NCI-H460 (cell line): ENCODE data around the gene PROC. TPM values are rescaled to one million over a fixed set of nuclear protein-coding genes. Genes with fewer than 3 reads are reported as not detected.

ENCODE experiments used
- DNase-seq: peaks from one replicate; pipeline ENCODE4 v3.0.0-alpha.2; 2016; ENCODE audit warnings: low read depth; ENCODE audit errors: extremely low read depth
- polyA plus RNA-seq: library from polyadenylated mRNA; depleted of rRNA; stranded (reverse); fragments of >200 nt; gene quantifications from 2 replicates; pipeline ENCODE4 v1.2.3, GENCODE V29; 2014; cell fraction: nucleus; rRNA removed
- total RNA-seq: library from RNA; depleted of rRNA; stranded (reverse); fragments of >200 nt; shearing (Covaris generic); gene quantifications from 2 replicates; pipeline ENCODE4 v1.2.3, GENCODE V29; 2014; rRNA removed

Gene PROC
- 0.15 TPM in 1 of 2 replicates, not detected in the other for total RNA-seq
- 0.40 and 0.91 TPM in 2 replicates for polyA plus RNA-seq

GRCh38 chr2:127418300-127419111 is at the start of gene PROC:
Gene PROC, plus strand, starts transcription at chr2:127418427. Its CDS starts 1,516 bp downstream, at chr2:127419943.
- no peak for DNase-seq

- no peak for DNase-seq
Observed at GRCh38 chr2:127370010-127370409, 48.2 kb upstream of the PROC start.

GRCh38 chr2:127371037-127371436 is 47.2 kb upstream of the PROC start:
- no peak for DNase-seq

DNA sequence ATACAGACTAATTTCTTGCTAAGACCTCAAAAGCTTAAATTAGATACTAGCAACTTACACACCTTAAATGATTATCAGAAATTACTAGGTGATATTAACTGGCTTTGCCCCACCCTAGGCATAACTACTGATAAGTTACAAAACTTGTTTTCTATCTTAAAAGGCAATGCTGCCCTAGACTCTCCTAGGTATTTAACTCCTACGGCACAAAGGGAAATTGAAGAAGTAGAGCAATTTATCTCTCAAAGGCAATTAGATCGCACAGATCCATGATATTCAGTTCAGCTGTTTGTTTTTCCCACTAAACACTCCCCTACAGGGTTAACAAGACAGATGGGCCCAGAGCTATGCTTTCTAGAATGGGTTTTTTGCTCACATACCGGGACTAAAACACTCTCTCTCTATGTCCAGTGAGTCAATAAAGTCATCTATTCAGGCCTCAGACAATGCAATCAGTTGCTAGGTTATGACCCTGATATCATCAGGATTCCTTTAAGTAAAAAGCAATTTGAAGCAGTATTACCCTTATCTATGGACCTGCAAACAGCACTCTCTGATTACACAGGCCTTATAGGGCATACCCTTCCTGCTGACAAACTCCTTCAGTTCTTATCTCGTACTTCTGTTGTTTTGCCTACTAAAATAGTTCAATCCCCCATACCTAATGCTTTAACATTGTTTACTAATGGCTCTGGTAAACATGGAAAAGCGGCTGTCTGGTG is 44.7 kb upstream of the PROC start:
- DNase-seq = no peak

GRCh38 chr2:127376257-127376656 is 42.0 kb upstream of the PROC start:
- DNase-seq = no peak

- DNase-seq = no peak
Observed at GRCh38 chr2:127377262-127377661, 41.0 kb upstream of the PROC start.

- DNase-seq = no peak
Observed at GRCh38 chr2:127378720-127379119, 39.5 kb upstream of the PROC start.

GRCh38 chr2:127379712-127380355 is 38.4 kb upstream of the PROC start:
- DNase-seq = no peak

- DNase-seq = no peak
Observed at GRCh38 chr2:127381762-127382161, 36.5 kb upstream of the PROC start.

- DNase-seq = no peak
Observed at GRCh38 chr2:127382831-127383230, 35.4 kb upstream of the PROC start.

GRCh38 chr2:127384529-127384928 is 33.7 kb upstream of the PROC start:
- DNase-seq = no peak

DNA sequence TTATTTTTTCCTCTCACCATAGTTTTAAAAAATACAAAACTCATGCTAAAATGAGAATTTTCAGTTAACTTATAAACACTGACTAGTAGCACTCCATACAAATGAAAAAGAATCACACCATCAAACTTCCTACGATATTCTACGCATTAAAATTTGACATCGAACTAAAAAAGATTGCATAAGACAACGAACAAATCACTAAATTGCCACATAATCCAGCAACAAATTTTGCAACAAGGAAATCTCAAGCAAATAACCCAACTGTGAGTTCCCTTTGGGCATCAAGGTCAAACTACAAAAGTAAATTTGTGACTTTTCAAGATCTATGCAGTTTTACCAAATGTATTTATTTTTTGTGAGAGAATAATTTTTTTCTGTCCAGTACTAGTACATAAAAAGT is 32.0 kb upstream of the PROC start:
- DNase-seq = no peak

DNA sequence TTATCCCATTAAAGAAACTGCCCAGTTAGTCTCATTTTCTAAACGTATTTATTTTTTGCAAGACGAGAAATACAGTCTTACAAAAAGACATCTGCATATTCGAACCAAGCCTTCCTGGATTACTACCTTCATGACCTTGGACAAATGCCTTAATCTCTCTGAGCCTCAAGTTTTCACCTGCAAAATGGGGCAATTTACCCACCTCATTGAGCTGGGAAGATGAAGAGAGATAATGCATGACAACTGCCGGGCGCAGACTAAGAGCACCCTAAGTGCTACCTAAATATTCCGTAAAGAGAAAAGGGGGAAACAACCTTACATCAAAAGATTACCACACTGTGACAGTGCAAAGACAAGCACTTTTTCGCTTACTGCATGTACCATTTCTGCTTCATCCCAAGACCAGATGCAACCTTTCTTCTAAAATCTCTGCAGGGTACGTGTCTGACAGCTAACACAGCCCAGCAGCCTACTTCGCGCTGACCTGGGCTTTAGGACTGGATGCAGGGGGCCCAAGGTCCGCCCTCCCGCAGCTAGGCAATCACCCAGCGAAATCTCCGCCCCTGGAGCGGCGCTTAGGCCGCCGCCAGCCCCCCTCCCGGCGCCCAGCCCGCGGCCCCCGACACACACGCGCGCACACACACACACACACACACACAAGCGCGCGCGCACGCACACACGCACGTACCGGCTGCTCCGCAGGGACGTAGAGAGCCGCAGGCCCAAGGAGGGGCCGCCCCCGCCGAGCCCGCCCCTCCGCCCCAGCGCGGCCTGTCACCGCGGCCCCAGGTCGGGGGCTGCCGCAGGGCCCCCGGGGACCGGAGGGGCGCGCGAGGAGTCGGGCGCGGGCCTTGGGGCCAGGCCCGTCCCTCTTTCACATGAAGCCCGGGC is 31.2 kb upstream of the PROC start:
- DNase-seq = peak; percentile 68

GRCh38 chr2:127387655-127388422 is 30.4 kb upstream of the PROC start, which contains the start of gene MAP3K2:
Gene MAP3K2, minus strand, starts transcription at chr2:127387975. Its CDS starts 44,846 bp downstream, at chr2:127343129.
- peak; percentile 88 for DNase-seq

- DNase-seq = no peak
Observed at GRCh38 chr2:127388423-127389164, 29.6 kb upstream of the PROC start.

GRCh38 chr2:127389778-127390435 is 28.3 kb upstream of the PROC start:
- DNase-seq = no peak

GRCh38 chr2:127392133-127392827 is 25.9 kb upstream of the PROC start:
- DNase-seq = no peak
